ENCODE results near the gene CDH4. TPM values are rescaled to one million over a fixed set of nuclear protein-coding genes. Genes with fewer than 3 reads are reported as not detected.

Gene CDH4
- total and polyA plus RNA-seq, 2 donors (not counting 1 experiment from before 2014, with no cell fraction given): not detected

DNA sequence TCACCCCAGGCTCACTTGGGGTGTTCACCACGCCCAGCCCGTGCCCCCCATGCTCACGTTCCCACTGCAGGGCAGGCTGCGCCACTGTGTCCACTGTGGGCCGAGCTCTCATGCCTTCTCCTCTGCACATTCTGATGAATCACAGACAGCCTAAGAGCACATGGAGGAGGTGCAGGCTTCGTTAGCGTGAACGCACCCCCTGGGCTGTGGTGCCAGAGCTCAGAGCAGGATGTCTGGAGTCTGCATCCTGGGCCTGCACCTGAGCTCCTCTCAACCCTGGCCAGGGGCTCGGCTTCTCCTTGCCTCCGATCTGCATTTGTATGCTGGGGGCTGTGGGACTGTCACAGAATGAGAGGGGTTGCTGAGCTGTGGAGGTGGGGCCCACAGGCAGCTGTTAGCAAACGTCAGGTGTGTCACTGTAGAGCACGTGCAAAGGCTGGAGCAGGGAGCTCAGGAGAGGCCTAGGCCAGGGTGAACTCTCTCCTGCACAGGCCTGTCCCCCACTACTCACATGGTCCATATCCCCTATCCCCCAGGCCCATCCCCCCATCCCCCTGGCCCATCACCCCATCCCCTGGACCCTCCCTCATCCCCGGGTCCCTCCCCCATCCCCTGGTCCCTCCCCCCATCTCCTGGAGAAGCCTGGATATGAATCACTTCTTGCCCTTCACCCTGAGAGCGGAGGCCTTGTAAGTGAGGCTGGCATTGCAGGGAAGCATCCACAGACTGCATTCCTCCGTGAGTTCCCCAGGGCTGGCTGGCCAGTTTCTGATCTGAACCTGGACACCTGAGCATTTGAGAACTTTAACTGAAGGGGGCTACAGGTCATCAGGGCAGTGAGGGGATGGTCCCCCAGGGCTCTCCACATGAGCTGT, 504.1 kb downstream of the CDH4 start:
- ChIA-PET CTCF (no interaction called here), POLR2A (no interaction called here)
- no peaks in the 10 kb centered on the region for H3K27me3 Mint-ChIP-seq
- no peak overlapping the region for H3K9ac ChIP-seq (ENCODE audit: low read length)
- no peak overlapping the region for H3K4me3 ChIP-seq (ENCODE audit: control extremely low read depth in 1 of 5, extremely low read depth in 1 of 5, insufficient read depth in 1 of 5, low read depth in 2 of 5, low read length in 4 of 5)
- no peaks in the 10 kb centered on the region for H3K4me1 ChIP-seq (ENCODE audit: control insufficient read depth in 2 of 2, insufficient read depth in 2 of 2, low read length in 2 of 2)
- H3K4me2 ChIP-seq (replicated peaks; ENCODE audit: low read depth, low read length, poor library complexity, severe bottlenecking): no peak overlapping the region
- TF ChIP-seq CTCF (IDR thresholded peaks at IDR 0.05) (no peak), EZH2 (IDR thresholded peaks at IDR 0.05; ENCODE audit: borderline replicate concordance, insufficient read depth, low read depth, low read length, poor library complexity, severe bottlenecking) (no peak)
- 87% methylated on average over 14 of the region's 15 CpGs for WGBS (ENCODE audit: insufficient coverage)
- H3K27ac Mint-ChIP-seq: no peak overlapping the region
- no peaks in the 10 kb centered on the region for H4K20me1 ChIP-seq (ENCODE audit: control insufficient read depth, insufficient read depth, low read length, poor library complexity, severe bottlenecking)
- no peak for DNase-seq
- H3K27ac ChIP-seq (ENCODE audit: low read length in 2 of 2): no peak overlapping the region
- H3K4me3 Mint-ChIP-seq: no peak overlapping the region
- no peaks in the 10 kb centered on the region for H3K27me3 ChIP-seq (replicated peaks in 1 of 4; ENCODE audit: control extremely low read depth in 1 of 4, control insufficient read depth in 3 of 4, insufficient read depth in 4 of 4, low read length in 3 of 4)
- no peaks in the 10 kb centered on the region for H3K79me2 ChIP-seq (ENCODE audit: control insufficient read depth, insufficient read depth, low read length)
- peaks cover 3% of the 10 kb centered on the region for H3K9me3 Mint-ChIP-seq (ENCODE audit: insufficient read depth)
- H3K4me1 Mint-ChIP-seq: no peaks in the 10 kb centered on the region
- H3K9me3 ChIP-seq (ENCODE audit: control extremely low read depth in 1 of 3, control insufficient read depth in 2 of 3, insufficient read depth in 1 of 3, low read length in 2 of 3): peaks cover 0 to 13% (median 0%) of the 10 kb centered on the region in 3 donors
- intact Hi-C loops (cut with micrococcal nuclease): no loop called here
- no peak overlapping the region for H2AFZ ChIP-seq (ENCODE audit: insufficient read depth, low read depth, low read length, poor library complexity, severe bottlenecking)
- no peaks in the 10 kb centered on the region for H3K36me3 ChIP-seq (replicated peaks in 1 of 2; ENCODE audit: control extremely low read depth in 1 of 2, control insufficient read depth in 1 of 2, extremely low read depth in 1 of 2, insufficient read depth in 2 of 2, low read length in 1 of 2)
- no peak for ATAC-seq (ENCODE audit: low read depth)

GRCh38 chr20:61756966-61757677, 505.1 kb downstream of the CDH4 start:
- Histone ChIP-seq H4K20me1 (ENCODE audit: control insufficient read depth, insufficient read depth, low read length, poor library complexity, severe bottlenecking) (no peaks in the 10 kb centered on the region), H3K27me3 (replicated peaks in 1 of 4; ENCODE audit: control extremely low read depth in 1 of 4, control insufficient read depth in 3 of 4, insufficient read depth in 4 of 4, low read length in 3 of 4) (no peaks in the 10 kb centered on the region), H3K4me3 (ENCODE audit: control extremely low read depth in 1 of 5, extremely low read depth in 1 of 5, insufficient read depth in 1 of 5, low read depth in 2 of 5, low read length in 4 of 5) (no peak overlapping the region), H3K36me3 (replicated peaks in 1 of 2; ENCODE audit: control extremely low read depth in 1 of 2, control insufficient read depth in 1 of 2, extremely low read depth in 1 of 2, insufficient read depth in 2 of 2, low read length in 1 of 2) (no peaks in the 10 kb centered on the region), H2AFZ (ENCODE audit: insufficient read depth, low read depth, low read length, poor library complexity, severe bottlenecking) (no peak overlapping the region), H3K4me1 (ENCODE audit: control insufficient read depth in 2 of 2, insufficient read depth in 2 of 2, low read length in 2 of 2) (no peaks in the 10 kb centered on the region), H3K27ac (ENCODE audit: low read length in 2 of 2) (no peak overlapping the region), H3K9me3 (ENCODE audit: control extremely low read depth in 1 of 3, control insufficient read depth in 2 of 3, insufficient read depth in 1 of 3, low read length in 2 of 3) (peaks cover 0 to 11% (median 0%) of the 10 kb centered on the region in 3 donors), H3K9ac (ENCODE audit: low read length) (no peak overlapping the region), H3K4me2 (replicated peaks; ENCODE audit: low read depth, low read length, poor library complexity, severe bottlenecking) (no peak overlapping the region), H3K79me2 (ENCODE audit: control insufficient read depth, insufficient read depth, low read length) (no peaks in the 10 kb centered on the region)
- H3K4me3 Mint-ChIP-seq: no peak overlapping the region
- DNase-seq (no peak), ATAC-seq (ENCODE audit: low read depth) (no peak)
- no peaks in the 10 kb centered on the region for H3K4me1 Mint-ChIP-seq
- TF ChIP-seq CTCF (IDR thresholded peaks at IDR 0.05) (no peak), EZH2 (IDR thresholded peaks at IDR 0.05; ENCODE audit: borderline replicate concordance, insufficient read depth, low read depth, low read length, poor library complexity, severe bottlenecking) (no peak)
- peaks cover 3% of the 10 kb centered on the region for H3K9me3 Mint-ChIP-seq (ENCODE audit: insufficient read depth)
- WGBS (ENCODE audit: insufficient coverage): 81% methylated on average over 12 of the region's 18 CpGs
- ChIA-PET POLR2A (no interaction called here), CTCF (no interaction called here)
- intact Hi-C loops (cut with micrococcal nuclease): no loop called here
- H3K27ac Mint-ChIP-seq: no peak overlapping the region
- H3K27me3 Mint-ChIP-seq: no peaks in the 10 kb centered on the region

Data from B cell (primary cell).